ENCODE results near the gene NTM.
"Not testable (repeated sequence)": the region's sequence is repeated elsewhere in the genome, so short reads cannot be mapped to it uniquely, and the experiment has no call there.

The NTM gene

GRCh38 chr11:132314911-132315455, 944.6 kb downstream of the NTM start:
- TF ChIP-seq CTCF (IDR thresholded peaks at IDR 0.05; ENCODE audit: insufficient read depth, missing control alignments), result no peak
- FAIRE-seq (no peak), DNase-seq (ENCODE audit: insufficient read length, low spot score) (no peak)

DNA sequence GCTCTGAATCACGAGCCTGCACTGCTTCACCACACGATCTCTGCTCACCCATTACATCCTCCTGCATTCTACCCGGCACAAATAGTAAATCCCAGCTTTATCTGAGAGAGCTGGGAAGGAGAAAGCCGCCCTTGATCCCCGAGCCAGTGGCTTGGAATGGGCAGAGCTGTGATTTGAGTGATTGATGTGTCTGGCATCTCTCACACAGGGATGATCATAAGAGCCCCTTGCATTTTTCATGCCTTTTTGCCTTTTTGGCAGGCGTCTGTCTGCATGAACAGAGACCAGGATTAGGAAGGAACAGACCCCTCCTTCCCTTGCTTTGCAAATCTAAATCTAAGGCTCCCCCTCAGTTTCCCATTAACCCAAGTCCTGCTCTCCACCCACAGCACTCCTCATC, 945.3 kb downstream of the NTM start:
- DNase-seq (ENCODE audit: insufficient read length, low spot score) (no peak), FAIRE-seq (no peak)
- TF ChIP-seq CTCF (IDR thresholded peaks at IDR 0.05; ENCODE audit: insufficient read depth, missing control alignments), result no peak

GRCh38 chr11:132318421-132319157, 948.2 kb downstream of the NTM start:
- DNase-seq (ENCODE audit: insufficient read length, low spot score) (no peak), FAIRE-seq (no peak)
- no peak for TF ChIP-seq CTCF (IDR thresholded peaks at IDR 0.05; ENCODE audit: insufficient read depth, missing control alignments)

GRCh38 chr11:132319419-132319818, 949.0 kb downstream of the NTM start:
- FAIRE-seq; DNase-seq (ENCODE audit: insufficient read length, low spot score): not testable (repeated sequence)

DNA sequence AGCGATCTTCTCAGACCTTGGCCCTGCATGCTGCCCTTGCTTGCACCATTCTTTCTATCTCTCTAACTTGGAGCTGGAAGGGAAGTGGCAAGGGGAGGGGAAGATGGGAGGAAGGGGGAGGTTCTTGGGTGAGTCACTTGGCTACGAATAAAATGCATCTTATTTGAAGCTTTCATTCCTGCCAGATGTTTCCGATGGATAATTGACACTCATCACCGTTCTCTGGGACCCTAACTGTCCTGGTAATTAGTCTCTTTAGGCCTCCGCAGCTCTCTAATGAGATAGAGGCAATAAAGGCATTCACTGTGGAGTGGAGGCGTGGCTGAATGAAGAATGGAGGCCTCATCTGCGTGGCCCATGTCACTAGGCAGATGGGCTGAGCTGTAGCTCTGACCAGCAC, 960.1 kb downstream of the NTM start:
- DNase-seq (ENCODE audit: insufficient read length, low spot score), result no peak
- no peak for TF ChIP-seq CTCF (IDR thresholded peaks at IDR 0.05; ENCODE audit: insufficient read depth, missing control alignments)
- no peak for FAIRE-seq

DNA sequence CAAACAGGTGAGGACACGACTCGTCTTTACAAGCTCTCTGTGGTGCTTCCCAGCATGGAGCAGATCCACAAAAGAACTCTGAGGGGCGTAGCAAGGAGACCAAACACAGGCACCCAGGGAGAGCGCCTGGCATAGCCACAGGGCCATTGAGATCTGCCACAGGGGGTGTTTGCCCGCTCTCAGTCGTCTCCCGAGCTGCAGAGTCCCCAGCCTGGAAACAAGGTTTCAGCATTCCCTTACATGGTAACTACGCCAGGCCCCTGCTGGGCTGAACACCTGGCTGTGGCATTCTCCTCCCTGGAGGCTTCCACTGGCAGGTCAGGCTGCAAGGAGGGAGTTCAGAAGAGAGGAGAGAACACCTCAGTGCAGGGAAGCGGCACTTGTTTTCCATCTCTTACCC, 962.1 kb downstream of the NTM start:
- no peak for TF ChIP-seq CTCF (IDR thresholded peaks at IDR 0.05; ENCODE audit: insufficient read depth, missing control alignments)
- DNase-seq (ENCODE audit: insufficient read length, low spot score) (no peak), FAIRE-seq (no peak)

GRCh38 chr11:132334769-132335280, 964.4 kb downstream of the NTM start:
- no peak for TF ChIP-seq CTCF (IDR thresholded peaks at IDR 0.05; ENCODE audit: insufficient read depth, missing control alignments)
- no peak for FAIRE-seq
- no peak for DNase-seq (ENCODE audit: insufficient read length, low spot score)
